ENCODE data around the gene IFI30. TPM values are rescaled to one million over a fixed set of nuclear protein-coding genes. Genes with fewer than 3 reads are reported as not detected.
"Not testable (repeated sequence)": the region's sequence is repeated elsewhere in the genome, so short reads cannot be mapped to it uniquely, and the experiment has no call there.

The IFI30 gene
- total RNA-seq, 1 donor from 2014 or later: 32.3 TPM

- DNase-seq (ENCODE audit: low spot score): peak; percentile 100
These were observed 20.6 kb upstream of the IFI30 start, which contains the start of gene PIK3R2 for GRCh38 chr19:18152817-18153555. TSS of gene PIK3R2 (plus strand) at chr19:18153163. CDS start at chr19:18155880, 2,717 bp downstream.

DNA sequence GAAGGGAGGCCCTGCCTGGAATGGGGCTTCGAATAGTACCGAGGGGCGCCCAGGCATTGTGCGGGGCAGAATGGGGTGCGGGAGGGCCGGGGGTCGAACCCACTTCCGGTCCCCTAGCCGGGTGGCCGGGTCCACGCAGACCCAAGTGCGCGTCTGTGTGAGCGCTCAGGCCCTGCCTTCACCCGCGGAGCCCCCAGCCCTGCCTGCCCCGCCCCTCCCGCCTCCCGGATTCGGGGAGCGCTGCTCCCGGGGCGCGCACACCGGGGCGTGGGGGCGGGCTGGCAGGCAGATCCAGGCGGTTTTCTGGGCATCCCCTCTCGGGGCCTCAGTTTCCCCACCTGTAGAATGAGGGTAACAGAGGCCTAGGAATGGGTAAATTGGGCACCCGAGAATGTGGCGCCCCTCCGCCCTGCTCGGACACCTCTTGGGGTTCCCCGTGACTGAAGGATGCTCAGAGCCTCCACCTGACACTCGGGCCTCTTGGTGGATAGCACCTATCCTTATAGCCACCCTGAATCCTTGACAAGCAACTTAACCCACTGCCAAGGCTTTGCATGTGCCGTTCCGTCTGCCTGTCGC, 20.0 kb upstream of the IFI30 start:
- DNase-seq (ENCODE audit: low spot score): no peak

DNA sequence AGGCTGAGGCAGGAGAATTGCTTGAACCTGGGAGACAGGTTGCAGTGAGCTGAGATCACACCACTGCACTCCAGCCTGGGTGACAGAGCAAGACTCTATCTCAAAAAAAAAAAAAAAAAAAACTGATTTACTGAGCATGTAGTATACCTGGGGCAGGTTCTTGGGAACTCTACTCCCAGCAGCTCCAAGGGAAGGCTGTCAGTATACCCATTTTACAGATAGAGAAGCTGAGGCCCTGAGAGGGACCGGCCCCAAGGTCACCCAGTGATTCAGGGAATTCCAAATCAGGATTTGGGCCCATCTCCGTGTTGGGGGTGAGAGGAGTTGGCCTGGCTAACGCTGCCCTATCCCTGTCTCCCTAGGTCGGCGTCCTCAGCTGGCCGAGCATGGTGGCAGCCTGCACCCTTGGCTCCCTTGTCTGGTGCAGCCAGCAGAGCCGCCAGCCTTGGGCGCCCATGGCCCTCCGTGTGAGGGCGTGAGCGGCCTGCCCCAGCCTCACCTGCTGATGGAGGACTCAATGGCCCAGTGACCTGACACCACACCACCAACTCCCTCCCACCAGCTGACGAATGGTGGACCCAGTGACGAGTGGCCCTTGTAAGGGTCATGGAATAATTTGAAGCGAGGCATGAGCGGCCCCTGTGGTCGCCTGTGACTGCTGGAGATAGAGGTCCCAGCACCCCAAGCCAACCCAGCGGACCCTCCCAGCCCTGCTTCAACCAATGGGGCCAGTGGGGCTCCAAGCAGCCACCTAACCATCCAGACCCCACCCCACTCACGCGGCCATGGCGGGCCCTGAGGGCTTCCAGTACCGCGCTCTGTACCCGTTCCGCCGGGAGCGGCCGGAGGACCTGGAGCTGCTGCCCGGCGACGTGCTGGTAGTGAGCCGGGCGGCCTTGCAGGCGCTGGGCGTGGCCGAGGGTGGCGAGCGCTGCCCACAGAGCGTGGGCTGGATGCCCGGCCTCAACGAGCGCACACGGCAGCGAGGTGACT, 18.2 kb upstream of the IFI30 start:
- no peak for DNase-seq (ENCODE audit: low spot score)

DNA sequence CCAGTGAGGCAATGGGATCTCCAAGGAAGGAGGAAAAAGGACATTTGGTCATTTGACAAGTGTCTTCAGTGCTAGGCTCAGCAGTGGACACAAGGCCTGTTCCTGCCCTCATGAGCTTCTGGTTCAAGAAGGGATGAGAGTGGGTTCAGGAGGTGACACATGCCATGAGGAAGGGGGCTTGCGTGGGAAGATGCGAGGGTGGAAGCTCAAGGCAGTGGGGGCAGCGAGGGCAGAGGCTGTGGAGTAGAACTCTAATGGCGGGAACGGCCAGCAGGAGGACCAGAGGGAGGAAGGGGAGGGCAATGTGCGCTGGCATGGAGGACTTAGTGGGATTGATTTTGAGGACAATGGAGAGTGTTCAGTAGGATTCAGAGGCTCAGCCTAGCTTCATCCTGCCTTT, 17.3 kb upstream of the IFI30 start:
- DNase-seq (ENCODE audit: low spot score): no peak

DNA sequence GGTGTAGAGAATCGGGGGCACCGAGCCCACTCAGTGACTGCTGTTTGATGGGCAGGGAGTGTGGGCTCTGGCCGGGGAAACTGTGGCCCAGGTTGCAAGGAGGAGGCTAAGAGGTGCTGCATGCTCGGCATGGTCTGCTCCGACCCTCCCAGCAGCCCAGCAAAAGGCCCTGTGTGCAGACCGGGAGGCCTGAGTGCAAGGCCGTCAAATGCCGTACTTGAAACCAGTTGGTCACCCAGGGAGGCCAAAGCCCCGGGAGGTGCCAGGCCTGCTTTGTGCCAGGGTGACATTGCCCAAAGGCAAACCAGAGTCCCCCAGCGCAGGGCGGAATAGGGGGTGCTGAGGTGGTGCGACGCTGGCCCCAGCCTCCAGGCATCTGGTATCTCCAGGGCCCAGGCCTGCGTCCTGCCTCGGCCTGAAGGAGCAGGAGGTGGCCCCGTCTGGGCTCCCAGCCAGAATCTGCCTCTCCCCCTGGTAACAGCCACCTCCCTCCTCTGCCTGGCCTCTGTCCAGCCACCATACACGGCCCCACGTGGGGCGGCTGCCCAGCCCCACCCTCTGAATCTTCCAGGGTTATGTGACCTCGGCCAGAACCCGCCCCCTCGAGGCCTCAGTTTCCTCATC, 16.7 kb upstream of the IFI30 start:
- peak; percentile 94 for DNase-seq (ENCODE audit: low spot score)

- no peak for DNase-seq (ENCODE audit: low spot score)
These were observed 16.0 kb upstream of the IFI30 start for GRCh38 chr19:18157465-18158063.

- DNase-seq (ENCODE audit: low spot score): no peak
These were observed 15.1 kb upstream of the IFI30 start for GRCh38 chr19:18158467-18158866.

DNA sequence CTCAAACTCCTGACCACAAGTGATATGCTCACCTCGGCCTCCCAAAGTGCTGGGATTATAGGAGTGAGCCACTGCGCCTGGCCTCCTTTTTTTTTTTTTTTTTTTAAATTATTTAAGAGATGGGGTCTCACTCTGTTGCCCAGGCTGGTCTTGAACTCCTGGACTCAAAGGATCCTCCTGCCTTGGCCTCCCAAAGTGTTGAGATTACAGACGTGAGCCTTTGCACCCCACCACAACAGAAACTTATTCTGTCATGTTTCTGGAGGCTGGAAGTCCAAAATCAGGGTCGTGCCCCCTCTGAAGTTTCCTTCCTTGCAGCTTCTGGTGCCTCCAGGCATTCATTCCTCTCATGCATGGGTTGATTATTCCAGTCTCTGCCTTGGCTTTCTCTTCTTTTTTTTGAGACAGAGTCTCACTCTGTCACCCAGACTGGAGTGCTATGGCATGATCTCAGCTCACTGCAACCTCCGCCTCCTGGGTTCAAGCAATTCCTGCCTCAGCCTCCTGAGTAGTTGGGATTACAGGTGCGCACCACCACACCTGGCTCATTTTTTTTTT, 14.5 kb upstream of the IFI30 start:
- DNase-seq (ENCODE audit: low spot score): not testable (repeated sequence)

DNA sequence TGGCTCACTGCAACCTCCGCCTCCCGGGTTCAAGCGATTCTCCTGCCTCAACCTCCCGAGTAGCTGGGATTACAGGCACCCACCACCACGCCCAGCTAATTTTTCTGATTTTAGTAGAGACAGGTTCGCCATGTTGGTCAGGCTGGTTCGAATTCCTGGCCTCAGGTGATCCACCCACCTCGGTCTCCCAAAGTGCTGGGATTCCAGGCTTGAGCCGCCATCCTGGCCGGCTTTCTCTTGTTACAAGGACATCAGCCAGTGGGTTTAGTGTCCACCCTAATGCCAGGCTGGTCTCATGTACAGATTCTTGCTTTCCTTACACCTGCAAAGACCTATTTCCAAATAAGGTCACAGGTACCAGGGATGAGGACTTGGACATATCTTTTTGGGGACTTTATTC, 13.8 kb upstream of the IFI30 start:
- DNase-seq (ENCODE audit: low spot score): no peak

GRCh38 chr19:18160493-18160970, 13.1 kb upstream of the IFI30 start:
- no peak for DNase-seq (ENCODE audit: low spot score)

GRCh38 chr19:18160971-18161635, 12.5 kb upstream of the IFI30 start:
- DNase-seq (ENCODE audit: low spot score): no peak

- DNase-seq (ENCODE audit: low spot score): no peak
These were observed 12.0 kb upstream of the IFI30 start for GRCh38 chr19:18161636-18162002.

DNA sequence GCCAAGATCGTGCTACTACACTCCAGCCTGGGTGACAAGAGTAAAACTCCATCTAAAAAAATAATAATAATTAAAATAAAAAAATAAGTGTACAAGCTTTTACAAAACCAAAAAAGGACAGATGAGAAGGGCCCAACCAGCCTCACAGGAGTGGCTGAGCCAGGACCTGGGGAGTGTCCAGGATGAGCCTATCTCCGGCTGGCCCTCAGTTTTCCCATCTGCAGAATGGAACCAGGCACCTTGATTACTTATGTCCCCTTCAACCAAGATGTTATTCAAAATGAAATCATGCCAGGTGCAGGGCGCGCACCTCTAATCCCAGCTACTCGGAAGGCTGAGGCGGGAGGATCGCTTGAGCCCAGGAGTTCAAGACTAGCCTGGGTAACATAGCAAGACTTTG, 9.5 kb upstream of the IFI30 start:
- DNase-seq (ENCODE audit: low spot score): no peak

DNA sequence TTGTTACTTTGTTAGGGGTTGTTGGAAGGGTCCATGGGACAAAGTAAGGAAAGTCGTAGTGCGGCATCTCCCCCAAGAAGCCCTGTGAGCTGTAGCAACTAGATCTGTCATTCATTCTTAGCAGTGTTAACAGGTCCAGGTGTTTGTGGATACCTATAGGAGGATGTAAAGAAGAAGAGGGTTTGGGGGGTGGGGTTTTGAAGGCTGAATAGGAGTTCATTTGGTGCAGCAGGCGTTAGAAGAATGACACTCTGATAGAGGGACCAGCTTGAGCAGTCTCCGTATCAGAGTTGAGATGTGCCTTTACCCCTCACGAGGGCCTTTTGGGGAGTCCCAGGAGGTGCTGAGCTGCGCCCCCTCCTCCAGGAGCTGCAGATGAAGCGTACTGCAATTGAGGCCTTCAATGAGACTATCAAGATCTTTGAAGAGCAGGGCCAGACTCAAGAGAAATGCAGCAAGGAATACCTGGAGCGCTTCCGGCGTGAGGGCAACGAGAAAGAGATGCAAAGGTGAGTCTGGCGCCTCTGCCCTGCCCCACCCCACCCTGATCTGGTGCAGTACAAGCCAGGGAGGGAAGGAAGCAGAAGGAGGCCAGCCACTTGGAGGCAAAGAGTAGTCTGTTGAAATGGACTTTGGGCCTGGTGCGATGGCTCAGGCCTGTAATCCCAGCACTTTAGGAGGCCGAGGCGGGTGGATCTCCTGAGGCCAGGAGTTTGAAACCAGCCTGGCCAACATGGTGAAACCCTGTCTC, 7.6 kb upstream of the IFI30 start:
- DNase-seq (ENCODE audit: low spot score): no peak

DNA sequence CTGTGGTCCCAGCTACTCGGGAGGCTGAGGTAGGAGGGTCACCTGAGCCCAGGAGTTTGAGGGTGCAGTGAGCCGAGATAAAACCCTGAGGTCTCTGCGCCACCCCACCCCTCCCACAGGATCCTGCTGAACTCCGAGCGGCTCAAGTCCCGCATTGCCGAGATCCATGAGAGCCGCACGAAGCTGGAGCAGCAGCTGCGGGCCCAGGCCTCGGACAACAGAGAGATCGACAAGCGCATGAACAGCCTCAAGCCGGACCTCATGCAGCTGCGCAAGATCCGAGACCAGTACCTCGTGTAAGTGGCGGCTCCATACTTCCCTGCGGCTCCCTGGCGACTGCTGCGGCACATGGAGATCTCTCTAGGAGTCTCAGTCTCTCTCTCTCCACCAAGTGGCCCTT, 6.6 kb upstream of the IFI30 start:
- DNase-seq (ENCODE audit: low spot score): no peak

DNA sequence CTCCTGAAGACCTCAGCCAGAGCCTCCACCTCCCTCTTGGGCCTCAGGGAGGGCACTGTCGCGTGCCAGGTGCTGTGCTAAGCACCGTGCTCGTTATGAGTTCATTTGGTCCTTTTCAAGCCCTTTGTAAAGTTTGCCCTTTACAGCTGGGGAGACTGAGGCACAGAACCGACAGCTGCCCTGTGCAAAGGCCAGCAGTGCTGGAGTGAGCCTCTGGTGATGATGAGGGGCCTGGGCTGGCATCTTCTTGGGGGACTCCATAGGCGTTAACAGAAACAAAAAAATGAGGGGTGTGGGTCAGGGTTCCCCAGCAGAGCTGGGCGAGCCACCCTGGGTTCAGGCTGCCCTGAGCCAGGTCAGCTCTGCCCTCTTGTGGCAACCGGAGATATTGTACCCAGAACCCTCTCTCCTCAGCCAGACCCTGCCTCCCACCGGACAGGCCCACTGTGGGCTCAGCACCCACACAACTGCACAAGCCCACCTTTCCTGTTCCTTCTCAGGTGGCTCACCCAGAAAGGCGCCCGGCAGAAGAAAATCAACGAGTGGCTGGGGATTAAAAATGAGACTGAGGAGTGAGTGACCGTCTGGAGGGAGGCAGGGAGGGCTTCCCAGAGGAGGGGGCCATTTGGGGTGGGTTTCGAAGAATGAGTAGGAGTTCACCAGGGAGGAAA, 5.5 kb upstream of the IFI30 start:
- no peak for DNase-seq (ENCODE audit: low spot score)

DNA sequence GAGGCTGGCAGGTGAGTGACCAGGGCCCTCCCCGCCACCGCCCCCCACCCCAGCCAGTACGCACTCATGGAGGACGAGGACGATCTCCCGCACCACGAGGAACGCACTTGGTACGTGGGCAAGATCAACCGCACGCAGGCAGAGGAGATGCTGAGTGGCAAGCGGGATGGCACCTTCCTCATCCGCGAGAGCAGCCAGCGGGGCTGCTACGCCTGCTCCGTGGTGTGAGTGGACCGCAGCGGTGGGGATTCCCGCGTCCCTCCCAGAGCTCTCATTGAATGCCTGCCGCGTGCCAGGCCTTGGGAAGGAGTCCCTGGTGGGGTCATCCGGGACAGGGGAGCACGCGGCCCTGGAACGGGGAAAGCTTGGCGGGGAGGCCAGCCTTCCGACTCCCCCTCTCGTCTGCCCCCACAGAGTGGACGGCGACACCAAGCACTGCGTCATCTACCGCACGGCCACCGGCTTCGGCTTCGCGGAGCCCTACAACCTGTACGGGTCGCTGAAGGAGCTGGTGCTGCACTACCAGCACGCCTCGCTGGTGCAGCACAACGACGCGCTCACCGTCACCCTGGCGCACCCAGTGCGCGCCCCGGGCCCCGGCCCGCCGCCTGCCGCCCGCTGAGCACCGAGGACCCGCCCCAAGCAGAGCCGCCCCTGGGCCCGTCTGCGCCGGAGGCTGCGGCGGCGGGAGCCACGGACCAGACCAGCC, 4.8 kb upstream of the IFI30 start:
- no peak for DNase-seq (ENCODE audit: low spot score)

GRCh38 chr19:18170714-18171255, 2.8 kb upstream of the IFI30 start:
- DNase-seq (ENCODE audit: low spot score): peak; percentile 50
